Stimulated activated CD4-positive, alpha-beta T cell treated with anti-CD3 and anti-CD28 coated beads, TNF-alpha, amount 100 ng/mL, for 4 hours (primary cell): ENCODE results near the gene CPVL.

ENCODE experiments used
- DNase-seq, 3 experiments: peaks; one replicate each; pipeline ENCODE4 v3.0.0-alpha.2; 2020; ENCODE audit warnings: low read depth in 3 of 3

CPVL gene

DNA sequence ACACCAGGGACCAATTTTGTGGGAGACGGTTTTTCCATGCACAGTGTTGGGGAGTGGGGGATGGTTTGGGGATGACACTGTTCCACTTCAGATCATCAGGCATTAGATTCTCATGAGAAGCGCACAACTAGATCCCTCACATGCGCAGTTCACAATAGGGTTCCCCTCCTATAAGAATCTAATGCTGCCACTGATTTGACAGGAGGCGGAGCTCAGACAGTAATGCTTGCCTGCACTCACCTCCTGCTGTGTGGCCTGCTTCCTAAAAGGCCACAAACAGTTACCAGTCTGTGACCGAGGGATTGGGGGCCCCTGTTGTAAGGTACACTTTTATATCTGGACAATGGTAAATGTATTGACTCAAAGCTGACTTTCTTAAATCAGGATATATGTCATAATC lies 142.6 kb downstream of the CPVL start:
- DNase-seq, result no peak

GRCh38 chr7:29000717-29001076 lies 145.6 kb downstream of the CPVL start:
- DNase-seq, result no peak

- no peak for DNase-seq
Observed at GRCh38 chr7:28999895-29000716, 146.2 kb downstream of the CPVL start.

DNA sequence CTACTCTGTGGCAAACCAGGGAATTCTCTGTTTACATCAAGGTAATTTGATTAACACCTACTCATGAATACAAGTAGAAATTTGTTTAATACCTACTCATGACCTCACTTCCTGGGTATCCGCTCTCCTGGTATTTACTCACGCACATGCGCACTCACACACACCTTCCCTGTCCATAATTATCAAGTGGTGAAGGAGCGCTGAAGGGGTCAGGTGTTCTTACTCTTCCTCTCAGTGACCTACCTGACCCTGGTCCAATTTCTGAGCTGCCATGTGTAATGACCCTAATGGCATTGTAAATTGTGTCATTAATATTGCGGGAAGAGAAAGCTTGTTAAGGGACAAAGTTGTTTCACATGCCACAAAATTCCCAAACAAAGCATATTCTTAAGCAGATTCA lies 146.9 kb downstream of the CPVL start:
- no peak for DNase-seq

DNA sequence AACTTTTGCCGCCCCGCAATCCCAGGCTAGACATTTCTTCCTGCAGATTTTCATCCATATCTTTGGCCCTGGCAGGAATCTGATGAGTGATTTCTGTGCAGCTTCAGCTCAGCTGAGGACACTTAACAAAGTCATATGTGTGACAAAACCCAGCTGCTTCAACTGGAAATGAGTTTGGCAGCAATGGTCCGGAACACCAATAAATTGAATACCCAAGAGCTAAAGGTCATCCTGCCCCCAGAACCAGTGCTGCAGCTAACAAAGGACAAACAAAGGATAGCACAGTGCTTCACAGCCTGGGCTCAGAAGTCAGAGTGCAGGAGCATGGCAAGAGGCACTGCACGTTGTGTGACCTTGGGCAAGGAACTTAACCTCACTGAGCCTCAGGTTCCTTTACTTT lies 148.2 kb downstream of the CPVL start:
- no peak for DNase-seq

GRCh38 chr7:28996836-28997235 lies 149.5 kb downstream of the CPVL start:
- no peak for DNase-seq

DNA sequence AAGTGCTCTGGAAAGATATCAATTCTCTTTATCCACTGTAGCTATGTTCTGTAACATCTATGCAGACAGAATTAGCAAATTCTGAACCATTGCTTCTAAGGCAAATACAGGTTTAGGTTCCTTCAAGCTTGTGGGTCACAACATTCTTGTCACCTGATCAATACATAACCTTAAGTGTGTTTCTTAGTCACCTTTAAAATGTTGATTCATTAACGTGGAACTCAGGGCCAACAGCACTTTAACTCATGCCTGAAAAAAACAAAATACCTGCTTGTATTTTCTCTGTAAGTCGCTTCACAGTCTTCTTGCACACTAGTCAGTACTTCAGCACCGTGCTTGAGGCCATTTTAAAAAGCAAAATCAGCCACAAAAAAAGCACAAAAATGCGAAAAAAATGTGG lies 153.0 kb downstream of the CPVL start:
- DNase-seq, result no peak

DNA sequence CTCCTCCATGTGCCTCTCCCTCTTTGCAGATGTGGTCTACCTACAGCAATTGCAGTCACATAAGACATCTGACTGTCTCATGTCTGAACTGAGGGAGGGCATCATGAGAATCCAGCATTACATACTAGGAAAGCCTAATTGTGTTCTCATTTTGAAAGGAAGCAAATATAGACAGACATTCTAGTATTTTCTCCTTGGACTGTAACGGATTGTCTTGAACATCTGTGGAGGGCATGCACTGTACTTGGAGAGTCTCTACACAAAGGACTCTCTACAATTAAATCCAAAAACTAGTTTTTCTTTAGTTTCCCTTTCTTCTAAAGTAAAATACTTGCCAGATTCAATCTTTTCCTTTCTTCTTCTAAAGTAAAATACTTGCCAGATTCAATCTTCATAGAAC lies 153.5 kb downstream of the CPVL start:
- DNase-seq, result no peak

- DNase-seq, result no peak
Observed at GRCh38 chr7:28990200-28990960, 156.0 kb downstream of the CPVL start.

DNA sequence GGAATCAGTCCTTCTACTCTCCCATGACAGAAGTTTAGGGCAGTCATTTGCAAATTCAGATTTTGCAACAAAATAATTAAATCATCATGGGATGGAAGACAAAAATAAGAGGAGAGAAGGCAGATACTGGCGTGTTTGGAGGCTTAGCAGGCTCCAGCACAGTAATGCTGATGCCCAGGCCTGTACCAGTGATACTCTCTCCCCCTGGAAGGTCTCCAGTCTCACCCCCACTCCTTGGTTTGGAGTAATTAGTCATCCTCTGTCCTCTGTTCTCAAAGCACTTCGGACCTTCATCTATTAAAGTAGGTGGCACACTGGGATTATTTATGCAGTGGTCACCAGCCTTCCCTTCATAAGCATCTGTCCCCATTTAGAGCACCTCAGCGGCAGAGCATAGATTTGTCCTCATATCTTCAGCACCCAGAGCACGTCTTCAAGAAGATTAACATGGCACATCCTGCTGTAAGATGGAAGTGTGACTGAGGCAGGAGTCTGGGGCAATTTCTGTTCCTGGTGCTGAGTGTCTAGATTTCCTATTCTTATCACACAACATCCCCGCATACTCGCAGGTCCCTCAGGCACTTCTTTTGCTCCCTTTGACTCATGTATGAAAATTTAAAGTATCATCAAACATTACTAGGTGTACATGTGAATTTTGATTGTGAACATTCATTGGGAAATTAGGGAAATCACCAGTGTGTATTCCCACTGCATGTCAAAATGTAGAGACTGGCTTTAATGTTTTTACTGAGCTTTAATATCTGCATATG lies 156.9 kb downstream of the CPVL start:
- DNase-seq, result no peak

DNA sequence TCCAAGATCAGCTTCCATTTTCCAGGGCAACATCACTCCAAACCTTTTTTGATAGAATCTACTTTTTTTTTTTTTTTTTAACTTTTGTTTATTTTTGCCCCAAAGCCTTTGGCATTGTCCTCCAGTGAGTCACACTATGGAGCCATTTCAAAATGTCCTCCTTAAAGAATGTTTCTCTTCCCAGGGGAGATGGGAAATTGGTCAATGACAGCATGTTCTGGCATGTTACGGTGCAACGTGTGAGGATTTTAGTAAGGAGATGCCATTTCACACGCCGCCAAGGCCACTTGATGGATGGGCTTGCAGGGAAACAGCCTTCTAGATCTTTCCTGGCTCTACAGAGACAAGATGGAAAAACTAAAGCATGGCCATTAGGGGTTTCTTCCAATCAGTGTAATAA lies 157.5 kb downstream of the CPVL start:
- DNase-seq, result no peak

- no peak for DNase-seq
Observed at GRCh38 chr7:28988091-28988490, 158.2 kb downstream of the CPVL start.

DNA sequence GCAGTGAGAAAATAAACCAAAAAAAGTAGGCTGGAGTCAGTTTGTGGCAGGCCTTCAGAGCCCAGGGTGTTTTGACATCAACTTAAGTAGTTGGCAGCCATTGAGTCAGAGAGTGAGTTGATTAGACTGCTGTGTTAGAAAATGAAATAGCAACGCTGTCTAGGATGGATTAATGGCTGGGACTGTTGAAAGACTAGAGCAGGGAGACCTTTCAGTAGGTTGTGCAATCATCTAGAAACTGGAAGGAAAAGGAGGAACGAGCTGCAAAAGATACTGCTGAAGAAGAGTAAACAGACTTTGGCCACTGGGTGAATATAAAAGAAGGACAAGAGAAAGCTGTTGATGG lies 159.6 kb downstream of the CPVL start:
- DNase-seq, result no peak

DNA sequence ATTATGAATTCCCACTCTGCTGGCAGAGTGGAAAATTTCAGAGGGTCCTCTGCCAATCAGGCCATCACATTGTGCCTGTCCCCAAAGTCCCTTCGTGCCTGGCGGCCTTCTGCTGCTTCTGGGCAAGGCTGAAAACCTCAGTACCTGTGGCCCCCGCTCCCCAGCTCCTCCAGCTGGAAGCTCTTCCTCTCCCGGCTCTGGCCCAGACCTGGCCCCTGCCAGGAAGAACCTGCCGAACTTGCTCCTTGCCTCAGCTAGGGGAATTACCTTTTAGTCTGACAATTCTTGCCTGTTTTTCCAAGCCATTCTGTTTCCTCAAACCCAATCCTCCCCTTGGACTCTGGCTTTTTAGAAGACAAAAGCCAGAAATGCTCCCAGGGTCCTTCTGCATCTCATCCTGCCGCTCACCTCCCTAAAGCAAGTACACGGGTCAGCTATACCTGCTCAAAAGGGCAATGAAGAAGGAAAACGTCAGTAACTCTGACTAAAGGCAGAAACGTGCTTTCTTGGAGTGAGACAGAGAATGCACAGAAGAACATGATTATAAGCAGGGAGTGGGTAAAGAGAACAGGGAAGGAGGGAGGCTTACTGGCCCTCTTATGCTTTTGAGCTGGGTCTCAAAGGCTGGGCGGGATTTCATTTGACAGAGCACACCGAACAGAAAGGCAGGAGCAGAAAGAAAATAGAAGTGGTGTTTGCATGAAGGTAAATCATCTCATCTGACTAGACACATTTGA lies 160.1 kb downstream of the CPVL start:
- DNase-seq, result no peak

- no peak for DNase-seq
Observed at GRCh38 chr7:28984631-28985030, 161.7 kb downstream of the CPVL start.

- no peak for DNase-seq
Observed at GRCh38 chr7:28984217-28984616, 162.1 kb downstream of the CPVL start.

DNA sequence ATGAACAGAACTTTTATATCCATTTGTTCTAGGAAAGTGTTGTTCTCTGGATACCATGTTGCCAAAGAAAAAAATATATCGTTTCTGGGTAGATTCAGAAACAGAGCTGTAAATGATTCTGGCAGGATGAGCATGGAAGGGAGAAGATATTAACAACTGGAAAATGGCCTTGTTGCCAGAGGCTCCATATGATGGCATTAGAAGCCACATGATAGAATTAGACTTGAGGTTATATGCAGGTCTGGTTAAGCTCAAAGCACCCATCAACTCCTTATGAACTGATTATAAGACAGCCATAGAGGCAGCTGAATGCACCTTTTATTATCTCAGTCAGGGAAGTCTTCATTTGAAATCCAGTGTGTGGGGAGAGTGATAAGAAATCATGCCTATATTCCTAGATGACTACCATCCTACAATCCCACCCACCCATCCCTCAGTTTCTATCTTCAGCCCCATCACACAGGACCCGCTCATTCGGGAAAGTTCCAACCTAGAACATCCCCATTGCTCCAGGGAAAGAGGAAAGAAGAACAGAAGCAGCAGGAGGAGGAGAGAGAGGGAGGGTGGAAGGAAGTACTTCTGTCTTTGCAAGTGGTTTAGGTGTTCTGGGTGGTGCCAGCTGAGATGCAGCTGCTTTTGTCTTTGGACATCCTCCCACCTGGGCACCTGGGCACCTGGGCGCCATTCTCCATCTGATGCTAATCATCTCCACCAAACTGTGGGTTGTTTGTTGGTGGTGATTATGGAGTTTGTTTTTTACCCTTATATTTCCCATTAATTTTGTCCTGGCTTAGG lies 162.7 kb downstream of the CPVL start:
- no peak for DNase-seq

- no peak for DNase-seq
Observed at GRCh38 chr7:28981161-28981465, 165.2 kb downstream of the CPVL start.

GRCh38 chr7:28980451-28981160 lies 165.7 kb downstream of the CPVL start:
- no peak for DNase-seq

GRCh38 chr7:28979776-28980175 lies 166.6 kb downstream of the CPVL start:
- DNase-seq, result no peak

DNA sequence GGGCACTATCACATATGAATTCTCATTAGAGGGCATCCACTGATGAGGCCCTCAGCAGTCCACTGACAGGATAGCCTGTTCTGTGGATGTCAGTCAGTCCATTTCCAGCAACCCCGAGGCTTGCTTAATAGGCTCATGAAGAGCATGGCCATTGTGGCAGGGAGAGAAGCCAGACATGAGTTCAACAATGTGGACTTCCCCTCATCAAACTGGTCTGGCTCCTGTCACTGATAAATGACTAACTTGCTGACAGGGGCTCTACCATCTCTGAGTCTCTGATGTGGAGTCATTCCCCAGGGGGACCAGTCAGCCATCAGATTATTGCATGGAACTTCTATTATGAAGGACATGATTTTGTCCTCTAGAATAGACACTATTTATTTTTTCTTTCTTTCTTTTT lies 168.5 kb downstream of the CPVL start:
- no peak for DNase-seq
